GM19395 (cell line): ENCODE results near the gene TMEM131L.
"Not testable (repeated sequence)": the region's sequence is repeated elsewhere in the genome, so short reads cannot be mapped to it uniquely, and the experiment has no call there.

Experiments used
- ATAC-seq: cut with Tn5 transposase; IDR thresholded peaks from one replicate; pipeline ENCODE4 v1.9.1; 2021; ENCODE audit warnings: mild to moderate bottlenecking, moderate library complexity; ENCODE audit not compliant: unreplicated experiment

The TMEM131L gene

DNA sequence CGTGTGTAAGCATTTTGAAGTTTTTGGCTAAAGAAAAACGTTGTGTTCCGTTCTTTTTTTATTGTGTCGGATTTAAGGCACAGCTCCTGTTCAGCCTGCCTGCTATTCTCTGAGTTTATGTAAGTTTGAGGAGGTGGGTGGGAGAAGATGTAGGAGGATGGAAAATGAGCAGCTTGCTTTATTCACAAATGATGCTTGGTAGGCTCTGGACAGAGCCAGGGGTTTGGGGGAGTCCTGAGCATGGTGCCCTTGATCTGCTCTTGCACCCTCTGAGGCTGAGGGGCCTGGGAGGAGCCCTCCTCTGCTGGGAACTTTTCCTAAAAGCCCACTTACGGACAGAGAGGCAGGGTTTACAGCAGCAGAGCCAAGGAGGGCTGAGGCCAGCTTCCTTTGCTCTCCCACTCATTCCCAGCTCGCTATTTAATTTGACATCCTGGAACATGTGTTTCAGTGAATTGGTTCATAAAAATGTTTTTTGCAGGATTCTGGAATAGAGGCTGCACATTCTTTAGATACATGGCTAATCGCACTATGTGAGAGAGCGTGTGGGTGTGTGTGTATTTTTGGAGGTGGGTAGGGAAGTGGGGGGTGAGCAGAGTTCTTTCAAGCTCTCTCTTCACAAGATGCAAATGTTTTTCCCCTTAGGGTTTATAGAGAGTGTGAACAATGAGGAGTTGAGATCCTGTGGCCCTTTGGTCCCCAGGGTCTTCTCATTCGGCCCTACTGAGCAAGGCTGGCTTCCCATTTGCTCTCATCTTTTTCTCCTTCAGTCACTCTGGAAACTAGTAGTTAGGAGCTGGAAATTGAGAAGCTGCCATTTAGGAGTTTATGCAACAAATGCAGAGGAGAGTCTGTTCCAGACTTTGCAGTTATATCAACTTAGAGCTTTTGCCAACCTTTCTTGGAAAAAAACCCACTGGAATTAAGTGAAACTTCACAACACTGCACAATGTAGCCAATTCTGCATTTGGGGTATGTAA is 32.1 kb downstream of the TMEM131L start:
- ATAC-seq = peak; percentile 64

DNA sequence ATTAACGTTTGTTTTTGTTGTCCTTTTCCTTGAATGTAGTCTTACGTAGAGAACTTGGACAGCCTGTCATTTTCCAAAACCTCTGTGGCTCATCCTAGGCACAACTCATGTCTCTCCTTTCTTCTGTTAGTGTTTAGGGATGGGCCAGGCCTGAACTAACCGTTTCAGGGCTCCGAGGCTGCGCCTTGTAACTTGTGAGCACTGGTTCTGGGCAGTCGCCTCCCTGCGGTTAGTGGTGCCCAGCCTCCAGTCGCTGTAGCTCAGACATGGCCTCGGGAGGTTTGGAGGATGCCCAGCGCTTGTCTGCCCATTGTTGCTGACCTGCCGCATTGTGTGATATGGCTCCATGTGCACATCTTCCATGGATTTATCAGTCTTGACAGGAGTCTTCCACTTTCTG is 32.8 kb downstream of the TMEM131L start:
- ATAC-seq = no peak

DNA sequence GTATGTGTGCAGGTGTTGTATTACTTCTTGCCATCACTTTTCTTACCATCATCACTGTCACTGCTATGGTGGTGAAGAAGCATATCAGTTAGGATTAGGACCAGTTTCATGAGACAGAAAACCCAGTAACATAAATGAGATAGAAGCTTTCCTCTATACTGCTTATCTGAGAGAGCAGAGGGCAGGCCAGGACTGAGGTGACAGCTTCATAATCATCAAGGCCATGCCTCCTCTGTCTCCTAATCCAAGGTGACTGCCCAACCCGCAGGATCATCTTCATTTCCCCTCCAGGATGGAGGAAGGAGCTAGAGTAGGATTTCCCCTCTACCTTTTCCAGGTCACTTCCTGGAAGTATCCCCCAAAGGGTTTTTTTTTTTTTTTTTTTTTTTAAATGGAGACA is 35.4 kb downstream of the TMEM131L start:
- no peak for ATAC-seq

DNA sequence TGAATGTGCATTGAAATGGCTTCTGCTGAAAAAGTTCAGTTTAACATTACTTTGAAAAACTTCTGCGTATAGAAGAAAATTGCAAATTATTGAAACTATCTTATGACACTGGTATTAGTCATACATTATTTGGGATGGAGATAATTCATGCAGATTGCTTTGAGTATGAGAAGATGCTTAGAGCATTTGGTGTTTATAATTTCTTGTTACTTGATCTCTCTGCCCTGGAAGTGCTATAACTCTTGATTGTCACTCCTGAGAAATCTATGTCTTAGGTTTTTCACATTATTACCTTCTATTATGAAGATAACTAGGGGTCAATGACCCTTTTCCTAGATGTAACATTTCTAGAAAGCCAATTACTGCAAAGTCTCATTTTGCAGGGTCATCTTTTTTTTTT is 36.4 kb downstream of the TMEM131L start:
- ATAC-seq = no peak

DNA sequence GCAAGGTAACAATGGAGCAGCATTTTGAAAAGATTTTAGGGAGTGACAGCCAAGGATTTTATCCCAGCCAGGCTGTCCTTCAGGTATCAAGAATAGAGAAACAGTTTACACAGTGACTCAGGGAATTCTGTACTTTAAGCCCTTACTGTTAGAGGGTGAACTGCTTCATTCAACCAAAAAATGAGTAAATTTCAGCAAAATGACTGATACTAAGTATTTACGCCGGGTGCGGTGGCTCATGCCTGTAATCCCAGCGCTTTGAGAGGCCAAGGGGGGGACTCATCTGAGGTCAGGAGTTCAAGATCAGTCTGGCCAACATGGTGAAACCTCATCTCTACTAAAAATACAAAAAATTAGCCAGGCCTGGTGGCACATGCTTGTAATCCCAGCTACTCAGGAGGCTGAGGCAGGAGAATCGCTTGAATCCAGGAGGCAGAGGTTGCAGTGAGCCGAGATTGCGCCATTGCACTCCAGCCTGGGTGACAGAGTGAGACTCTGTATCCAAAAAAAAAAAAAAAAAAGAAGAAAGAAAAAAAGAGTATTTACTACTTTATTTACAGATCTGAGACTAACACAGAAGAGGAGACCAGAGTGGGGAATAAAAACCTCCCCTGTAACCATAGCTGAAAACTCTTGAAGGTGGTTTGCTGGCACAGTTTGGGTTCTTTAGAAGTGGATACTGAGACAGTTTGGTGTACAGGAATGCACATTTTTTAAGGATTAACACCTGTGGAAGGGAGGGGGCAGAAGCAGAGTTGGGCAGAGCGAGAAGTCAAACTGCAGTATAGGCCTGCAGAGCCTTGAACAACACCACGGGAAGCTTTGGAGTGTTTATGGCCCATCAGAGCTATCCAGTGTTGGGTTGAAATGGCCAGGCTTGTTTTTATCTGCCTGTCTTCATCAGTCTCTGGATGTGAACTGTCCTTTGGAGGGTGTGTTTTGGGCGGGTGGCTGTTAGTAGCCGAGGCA is 40.5 kb downstream of the TMEM131L start:
- no peak for ATAC-seq

DNA sequence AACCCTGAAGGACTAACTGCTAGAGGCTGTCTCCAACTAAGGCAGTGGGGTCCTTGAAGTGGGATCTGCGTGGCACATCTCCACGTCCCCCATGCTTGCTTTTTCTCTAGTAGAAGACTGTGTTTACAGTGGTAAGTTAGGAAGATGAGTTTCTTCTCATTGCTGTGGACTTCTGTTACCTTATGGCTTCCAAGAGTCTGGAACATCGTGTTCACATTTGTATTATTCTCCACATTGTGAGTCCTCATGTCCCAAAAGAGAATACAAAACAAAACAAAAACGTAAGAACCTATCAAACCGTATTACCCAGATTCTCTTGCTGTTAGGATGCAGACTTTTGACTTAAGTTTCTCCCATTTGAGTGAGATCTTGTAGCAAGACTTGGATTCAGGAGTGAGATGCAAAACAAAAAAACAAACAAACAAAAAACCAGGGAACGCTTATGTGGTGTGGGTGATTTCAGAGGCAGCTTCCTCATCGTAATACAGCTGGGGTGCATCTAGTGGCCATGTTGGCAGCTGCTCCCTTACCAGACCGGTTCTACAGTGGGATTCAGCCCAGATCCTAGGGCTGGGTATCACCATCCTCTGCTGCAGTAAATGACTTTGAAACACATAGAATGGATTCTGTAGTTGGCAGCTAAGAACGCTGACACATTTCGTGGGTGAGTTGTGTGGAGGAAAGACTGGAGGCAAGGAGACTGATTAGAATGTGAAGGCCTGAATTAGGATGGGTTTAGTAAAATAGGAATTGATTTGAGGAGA is 41.3 kb downstream of the TMEM131L start:
- ATAC-seq = no peak

DNA sequence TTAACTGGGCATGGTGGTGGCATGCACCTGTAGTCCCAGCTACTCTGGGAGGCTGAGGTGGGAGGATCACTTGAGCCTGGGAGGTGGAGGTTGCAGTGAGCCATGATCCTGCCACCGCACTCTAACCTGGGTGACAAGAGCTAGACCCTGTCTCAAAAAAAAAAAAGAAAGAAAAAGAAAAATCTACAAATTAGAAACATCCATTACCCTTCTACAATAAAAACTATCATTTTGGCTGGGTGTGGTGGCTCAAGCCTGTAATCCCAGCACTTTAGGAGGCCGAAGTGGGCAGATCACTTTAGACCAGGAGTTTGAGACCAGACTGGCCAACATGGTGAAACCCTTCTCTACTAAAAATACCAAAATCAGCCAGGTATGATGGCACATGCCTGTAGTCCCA is 43.1 kb downstream of the TMEM131L start:
- ATAC-seq = not testable (repeated sequence)

DNA sequence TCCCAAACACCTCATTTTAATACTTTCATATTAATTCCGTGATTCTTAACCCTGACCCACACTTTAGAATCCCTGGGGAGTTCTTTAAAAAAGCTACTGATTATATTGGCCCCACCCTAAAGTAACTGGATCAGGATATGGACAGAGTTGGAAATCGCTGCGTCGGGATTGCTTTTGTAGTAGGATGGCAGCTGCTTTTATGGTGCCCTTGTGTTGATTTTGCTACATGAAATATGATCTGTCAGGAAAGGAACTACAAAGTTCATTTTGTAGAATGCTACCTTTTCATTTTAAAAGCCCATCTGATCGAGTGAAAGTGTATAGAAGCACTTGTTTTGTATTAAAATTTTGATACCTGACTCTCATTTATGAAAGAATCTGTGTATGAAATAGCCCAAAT is 43.6 kb downstream of the TMEM131L start:
- ATAC-seq = no peak

DNA sequence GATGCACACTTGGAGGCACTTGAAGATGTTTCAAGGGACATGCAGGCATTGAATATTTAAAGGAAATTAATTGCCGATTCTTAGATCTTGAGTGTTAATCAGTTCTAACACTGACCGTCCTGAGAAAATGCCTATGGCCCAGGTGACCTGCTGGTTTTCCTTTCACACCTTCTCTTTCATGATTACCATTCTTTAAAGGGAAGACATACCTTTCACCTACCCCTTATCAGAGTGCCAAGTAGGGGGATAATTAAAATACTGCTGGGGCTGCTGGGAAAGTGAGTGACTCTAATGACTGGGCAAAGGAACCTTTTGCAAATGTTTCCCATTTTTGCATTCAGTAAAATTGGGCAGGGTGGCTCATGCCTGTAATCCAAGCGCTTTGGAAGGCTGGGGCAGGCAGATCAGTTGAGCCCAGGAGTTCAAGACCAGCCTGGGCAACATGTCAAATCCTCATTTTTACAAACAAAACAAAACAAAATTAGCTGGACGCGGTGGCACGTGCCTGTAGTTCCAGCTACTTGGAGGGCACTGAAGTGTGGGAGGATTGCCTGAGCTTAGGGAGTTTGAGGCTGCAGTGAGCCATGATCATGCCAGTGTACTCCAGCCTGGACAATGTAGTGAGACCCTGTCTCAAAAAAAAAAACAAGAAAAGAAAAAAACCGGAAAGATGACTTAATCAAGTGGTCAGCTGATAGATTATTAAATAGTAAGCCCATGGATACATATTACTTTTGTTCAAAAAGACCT is 44.3 kb downstream of the TMEM131L start:
- no peak for ATAC-seq

DNA sequence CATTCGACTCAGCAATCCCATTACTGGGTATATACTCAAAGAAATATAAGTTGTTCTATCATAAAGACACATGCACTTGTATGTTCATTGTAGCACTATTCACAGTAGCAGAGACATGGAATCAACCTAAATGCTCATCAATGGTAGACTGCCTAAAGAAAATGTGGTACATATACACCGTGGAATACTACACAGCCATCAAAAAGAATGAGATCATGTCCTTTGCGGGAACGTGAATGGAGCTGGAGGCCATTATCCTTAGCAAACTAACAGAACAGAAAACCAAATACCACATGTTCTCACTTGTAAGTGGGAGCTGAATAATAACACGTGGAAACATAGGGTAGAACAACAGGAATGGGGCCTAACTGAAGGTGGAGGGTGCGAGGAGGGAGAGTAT is 44.9 kb downstream of the TMEM131L start:
- ATAC-seq = no peak

DNA sequence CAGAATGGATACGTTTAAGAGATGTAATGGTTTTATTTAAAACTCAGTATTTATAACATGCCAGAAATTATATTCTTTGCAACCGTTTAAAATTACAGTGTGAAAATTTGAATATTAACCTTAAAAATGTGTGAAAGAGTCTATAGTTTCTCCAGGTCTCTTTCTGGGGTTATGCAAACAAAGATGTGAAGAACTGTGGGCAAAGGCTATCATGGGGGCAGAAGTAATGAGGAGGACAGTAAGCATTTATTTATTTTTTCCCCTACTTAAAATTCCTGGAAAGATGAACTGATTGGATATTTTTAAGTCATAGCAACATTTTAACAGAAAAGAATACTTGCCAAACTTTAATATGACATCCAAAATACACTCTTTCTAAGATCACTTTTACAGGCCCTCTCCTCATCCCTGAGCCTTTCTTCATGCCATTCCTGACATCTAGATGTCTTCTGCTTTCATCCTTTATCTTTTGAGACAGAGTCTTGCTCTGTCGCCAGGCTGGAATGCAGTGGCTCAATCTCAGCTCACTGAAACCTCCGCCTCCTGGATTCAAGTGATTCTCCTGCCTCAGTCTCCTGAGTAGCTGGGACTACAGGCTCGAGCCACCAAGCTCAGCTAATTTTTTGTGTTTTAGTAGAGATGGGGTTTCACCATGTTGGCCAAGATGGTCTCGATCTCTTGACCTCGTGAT is 46.1 kb downstream of the TMEM131L start:
- ATAC-seq = no peak

DNA sequence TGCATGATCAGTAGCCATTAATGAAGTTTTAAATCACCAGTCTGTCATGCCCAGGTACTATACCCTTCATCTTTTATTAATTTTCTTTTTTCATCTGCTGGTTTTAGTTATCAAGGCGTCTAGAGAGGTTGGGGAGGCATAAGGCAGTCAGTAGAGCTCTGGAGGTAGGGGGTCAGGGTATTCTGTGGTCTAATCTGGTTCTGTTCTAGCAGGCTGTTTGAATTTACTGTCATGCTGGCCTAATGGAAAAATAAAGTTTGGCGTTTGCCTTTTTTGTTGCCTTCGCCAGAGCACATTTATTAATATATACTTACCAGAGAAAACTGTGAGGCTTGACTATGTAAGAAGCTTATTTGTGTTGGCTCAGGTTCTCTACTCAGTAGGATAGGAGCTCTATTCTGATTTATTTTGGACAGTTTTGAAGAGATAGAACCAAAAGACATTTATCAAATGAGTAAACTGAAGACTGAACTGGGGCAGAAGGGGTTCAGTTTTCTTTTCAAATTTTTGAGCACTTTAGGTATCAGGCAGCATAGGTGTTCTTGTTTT is 46.9 kb downstream of the TMEM131L start:
- ATAC-seq = no peak

DNA sequence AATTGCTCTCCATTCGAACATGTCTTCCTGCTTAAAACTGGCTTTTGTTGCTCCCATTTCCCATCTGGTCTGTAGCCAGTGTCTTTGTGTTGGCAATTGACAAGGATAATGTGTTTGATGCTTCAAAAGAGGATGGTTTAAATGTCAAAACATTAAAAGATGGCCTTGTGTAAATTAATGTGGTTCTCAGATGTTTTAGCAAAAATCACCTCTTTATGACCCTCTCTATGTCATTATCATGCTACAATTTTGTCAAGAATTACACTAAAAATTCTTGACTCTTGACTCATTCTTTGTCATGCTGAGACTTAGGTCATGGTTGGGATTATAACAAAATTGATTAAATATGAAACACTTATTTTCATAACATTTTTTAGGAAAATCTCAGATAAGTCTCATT is 47.4 kb downstream of the TMEM131L start:
- ATAC-seq = no peak

DNA sequence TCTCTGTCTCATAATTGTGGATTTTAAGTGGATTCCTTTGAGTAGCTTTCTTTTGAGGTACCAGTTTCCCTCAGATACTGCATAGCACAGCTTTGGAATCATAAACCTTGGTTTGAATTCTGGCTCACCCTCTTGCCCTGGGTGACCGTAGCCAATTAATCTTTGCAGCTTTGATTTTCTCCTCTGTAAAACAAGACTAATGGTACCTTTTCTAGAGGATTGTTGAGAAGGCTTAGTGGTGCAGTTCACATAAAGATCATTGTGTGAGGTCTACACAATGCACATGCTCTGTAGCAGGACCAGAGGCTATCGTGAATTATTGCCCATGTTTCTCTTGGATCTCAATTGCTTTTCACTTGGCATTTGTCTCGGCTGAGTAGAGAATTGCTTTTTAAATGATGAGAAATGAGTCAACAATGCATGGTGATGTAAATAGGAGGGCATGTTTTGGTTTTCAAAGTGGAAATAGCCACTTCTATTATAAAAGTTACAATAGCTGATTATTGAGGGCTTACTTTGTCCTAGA is 47.9 kb downstream of the TMEM131L start:
- ATAC-seq = no peak

DNA sequence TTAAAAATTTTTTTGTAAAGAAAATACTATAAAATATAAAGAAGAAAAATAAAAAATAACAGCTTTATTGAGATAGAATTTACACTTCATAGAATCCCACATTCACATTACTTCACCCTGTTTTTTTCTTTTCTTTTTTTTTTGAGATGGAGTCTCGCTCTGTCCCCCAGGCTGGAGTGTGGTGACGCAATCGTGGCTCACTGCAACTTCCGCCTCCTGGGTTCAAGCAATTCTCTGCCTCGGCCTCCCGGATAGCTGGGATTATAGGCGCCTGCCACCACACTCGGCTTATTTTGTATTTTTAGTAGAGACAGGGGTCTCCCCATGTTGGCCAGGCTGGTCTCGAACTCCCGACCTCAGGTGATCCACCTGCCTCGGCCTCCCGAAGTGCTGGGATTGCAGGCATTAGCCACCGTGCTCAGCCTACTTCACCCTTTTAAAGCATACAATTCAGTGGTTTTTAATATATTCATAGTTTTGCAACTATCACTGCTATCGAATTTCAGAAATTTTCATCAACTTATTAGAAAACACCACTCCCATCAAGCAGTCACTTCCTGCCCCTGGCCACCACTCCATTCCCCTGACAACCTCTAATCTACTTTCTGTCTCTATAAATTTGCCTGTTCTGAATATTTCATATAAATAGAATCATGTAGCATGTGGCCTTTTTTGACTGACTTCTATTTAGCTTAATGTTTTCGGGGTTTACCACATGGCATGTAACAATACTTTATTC is 48.7 kb downstream of the TMEM131L start:
- no peak for ATAC-seq

DNA sequence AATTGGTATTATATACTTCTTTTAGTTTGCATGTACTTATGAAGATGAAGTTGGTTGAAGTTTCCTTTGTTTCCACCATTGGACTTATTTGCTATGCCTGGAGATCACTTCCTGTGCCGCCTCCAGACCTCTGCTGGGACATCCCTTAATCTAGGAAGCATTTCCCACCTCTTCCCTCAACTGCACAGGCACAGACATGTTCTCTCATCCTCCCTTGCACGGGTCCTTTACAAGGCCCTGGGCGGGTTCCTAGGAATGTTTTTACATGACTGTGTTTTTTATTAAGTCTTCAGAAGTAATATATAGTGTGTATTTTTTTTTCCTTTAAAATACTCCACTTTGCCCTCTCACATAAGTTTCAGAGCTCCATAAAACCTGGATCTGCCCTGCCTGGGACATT is 51.0 kb downstream of the TMEM131L start:
- no peak for ATAC-seq

DNA sequence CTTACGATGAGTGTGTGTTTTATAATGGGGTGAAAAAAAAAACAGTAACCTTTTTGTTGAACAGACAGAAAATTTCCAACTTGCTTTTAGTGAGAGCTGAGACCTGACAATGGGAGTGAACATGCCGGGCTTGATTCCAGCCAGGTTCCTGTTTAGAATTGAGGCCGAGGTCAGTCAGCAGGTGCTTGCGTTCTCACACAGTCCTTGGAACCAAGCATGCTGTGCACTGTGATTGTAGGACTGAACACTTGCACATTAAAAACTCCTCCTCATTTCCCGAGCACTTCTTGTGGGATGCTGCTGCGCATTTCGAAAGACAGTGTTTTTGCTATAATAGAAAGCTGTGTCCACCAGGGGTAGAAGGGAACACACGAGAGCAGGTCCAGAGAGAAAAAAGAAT is 51.8 kb downstream of the TMEM131L start:
- no peak for ATAC-seq

DNA sequence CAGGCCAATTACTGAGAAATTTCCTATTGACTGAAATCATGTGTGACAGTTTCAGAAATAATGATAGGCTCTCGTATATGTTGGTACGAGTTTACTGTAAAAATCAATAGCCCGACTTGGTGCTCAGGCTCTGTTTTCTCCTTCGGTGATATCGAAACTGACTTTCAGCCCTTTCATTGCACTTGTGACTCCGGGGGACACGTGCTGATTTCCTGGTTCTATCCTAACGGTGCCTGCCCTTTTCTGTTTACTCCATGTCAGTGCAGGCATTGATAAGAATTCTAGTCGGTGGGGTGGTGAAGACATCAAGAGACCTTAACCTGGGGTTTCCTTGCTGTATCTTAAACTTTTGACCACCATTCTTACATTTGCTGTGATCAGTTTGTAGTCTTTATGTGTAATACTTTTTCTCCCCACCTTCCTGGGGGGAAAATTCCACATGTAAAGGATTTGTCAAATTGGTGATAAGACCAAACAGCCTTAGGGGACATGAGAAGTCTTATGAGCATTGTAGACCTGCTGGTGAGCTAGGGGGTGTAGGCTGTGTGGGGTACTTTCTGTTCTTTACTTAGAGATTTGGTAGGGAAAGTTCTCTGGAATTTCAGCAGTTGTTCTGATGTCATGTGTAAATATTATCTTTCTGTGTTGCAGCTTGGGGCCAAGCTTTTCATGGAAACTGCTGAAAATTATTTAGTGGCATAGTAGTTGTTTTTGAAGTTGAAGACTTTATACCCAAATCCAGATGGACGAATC is 52.7 kb downstream of the TMEM131L start:
- no peak for ATAC-seq
